Fibroblast of upper back skin (primary cell): ENCODE results near the gene ROCK2.

Experiments used
- DNase-seq: peaks from one replicate; pipeline ENCODE4 v3.0.0-alpha.2; 2013

ROCK2 gene

GRCh38 chr2:11307764-11308415 lies 36.5 kb downstream of the ROCK2 start:
- no peak for DNase-seq

GRCh38 chr2:11305958-11306357 lies 38.5 kb downstream of the ROCK2 start:
- peak; percentile 87 for DNase-seq

- no peak for DNase-seq
Observed at GRCh38 chr2:11305338-11305737, 39.1 kb downstream of the ROCK2 start.

GRCh38 chr2:11304476-11304875 lies 40.0 kb downstream of the ROCK2 start:
- DNase-seq, result no peak

GRCh38 chr2:11303290-11304013 lies 41.0 kb downstream of the ROCK2 start:
- no peak for DNase-seq

- no peak for DNase-seq
Observed at GRCh38 chr2:11299439-11299838, 45.0 kb downstream of the ROCK2 start.

GRCh38 chr2:11298592-11298991 lies 45.8 kb downstream of the ROCK2 start:
- no peak for DNase-seq

- no peak for DNase-seq
Observed at GRCh38 chr2:11296401-11296800, 48.0 kb downstream of the ROCK2 start.

- peak; percentile 23 for DNase-seq
Observed at GRCh38 chr2:11292464-11293255, 51.8 kb downstream of the ROCK2 start.

GRCh38 chr2:11290713-11291112 lies 53.7 kb downstream of the ROCK2 start:
- no peak for DNase-seq

GRCh38 chr2:11290211-11290610 lies 54.2 kb downstream of the ROCK2 start:
- DNase-seq, result no peak

- no peak for DNase-seq
Observed at GRCh38 chr2:11288431-11288830, 56.0 kb downstream of the ROCK2 start.

- DNase-seq, result peak; percentile 29
Observed at GRCh38 chr2:11286749-11287148, 57.7 kb downstream of the ROCK2 start.

- DNase-seq, result no peak
Observed at GRCh38 chr2:11286323-11286722, 58.1 kb downstream of the ROCK2 start.

GRCh38 chr2:11285499-11285898 lies 58.9 kb downstream of the ROCK2 start:
- no peak for DNase-seq

GRCh38 chr2:11281186-11281585 lies 63.2 kb downstream of the ROCK2 start:
- no peak for DNase-seq

- no peak for DNase-seq
Observed at GRCh38 chr2:11280713-11281112, 63.7 kb downstream of the ROCK2 start.

- DNase-seq, result no peak
Observed at GRCh38 chr2:11279398-11279797, 65.0 kb downstream of the ROCK2 start.

- no peak for DNase-seq
Observed at GRCh38 chr2:11278219-11278618, 66.2 kb downstream of the ROCK2 start.

- DNase-seq, result no peak
Observed at GRCh38 chr2:11275910-11276309, 68.5 kb downstream of the ROCK2 start.

GRCh38 chr2:11270891-11271290 lies 73.5 kb downstream of the ROCK2 start:
- peak; percentile 71 for DNase-seq

GRCh38 chr2:11267931-11268330 lies 76.5 kb downstream of the ROCK2 start:
- no peak for DNase-seq

- no peak for DNase-seq
Observed at GRCh38 chr2:11264818-11265217, 79.6 kb downstream of the ROCK2 start.

- DNase-seq, result no peak
Observed at GRCh38 chr2:11264007-11264406, 80.4 kb downstream of the ROCK2 start.
